Measurements from ENCODE around the gene FRK. TPM values are rescaled to one million over a fixed set of nuclear protein-coding genes. Genes with fewer than 3 reads are reported as not detected.
A peak's percentile ranks its signal among the peaks of the same experiment; 100 is the strongest.

The FRK gene
- total and polyA plus RNA-seq, 2 donors from 2014 or later: 5.9 to 25.0 TPM

DNA sequence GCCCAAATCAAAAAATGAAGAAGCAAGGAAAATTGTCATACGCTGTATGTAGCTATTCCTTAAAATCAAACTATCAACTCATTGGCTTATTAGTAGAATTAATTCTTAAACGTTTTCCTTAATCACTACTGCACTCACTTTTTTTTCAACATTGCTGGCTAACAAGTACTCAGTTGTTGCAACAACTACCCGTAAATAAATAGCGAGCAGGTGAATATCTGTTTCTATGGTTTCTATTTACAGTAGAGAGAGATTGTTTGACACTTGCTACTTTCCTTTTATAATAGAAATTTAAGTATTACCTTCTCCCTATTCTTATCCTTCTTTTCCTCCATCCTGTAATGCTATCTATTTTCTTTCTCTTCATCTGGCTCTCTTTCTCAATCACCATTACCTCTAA is 25.1 kb downstream of the FRK start:
- FAIRE-seq: no peak
- H3K27me3 ChIP-seq (ENCODE audit: control insufficient read depth, insufficient read depth, low read length): no peaks in the 10 kb centered on the region
- no peak for DNase-seq
- TF ChIP-seq, protein P1, sequence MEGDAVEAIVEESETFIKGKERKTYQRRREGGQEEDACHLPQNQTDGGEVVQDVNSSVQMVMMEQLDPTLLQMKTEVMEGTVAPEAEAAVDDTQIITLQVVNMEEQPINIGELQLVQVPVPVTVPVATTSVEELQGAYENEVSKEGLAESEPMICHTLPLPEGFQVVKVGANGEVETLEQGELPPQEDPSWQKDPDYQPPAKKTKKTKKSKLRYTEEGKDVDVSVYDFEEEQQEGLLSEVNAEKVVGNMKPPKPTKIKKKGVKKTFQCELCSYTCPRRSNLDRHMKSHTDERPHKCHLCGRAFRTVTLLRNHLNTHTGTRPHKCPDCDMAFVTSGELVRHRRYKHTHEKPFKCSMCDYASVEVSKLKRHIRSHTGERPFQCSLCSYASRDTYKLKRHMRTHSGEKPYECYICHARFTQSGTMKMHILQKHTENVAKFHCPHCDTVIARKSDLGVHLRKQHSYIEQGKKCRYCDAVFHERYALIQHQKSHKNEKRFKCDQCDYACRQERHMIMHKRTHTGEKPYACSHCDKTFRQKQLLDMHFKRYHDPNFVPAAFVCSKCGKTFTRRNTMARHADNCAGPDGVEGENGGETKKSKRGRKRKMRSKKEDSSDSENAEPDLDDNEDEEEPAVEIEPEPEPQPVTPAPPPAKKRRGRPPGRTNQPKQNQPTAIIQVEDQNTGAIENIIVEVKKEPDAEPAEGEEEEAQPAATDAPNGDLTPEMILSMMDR (IDR thresholded peaks at IDR 0.05; ENCODE audit: borderline replicate concordance, extremely low read depth, insufficient read depth): no peak
- no peak overlapping the region for H3K27ac ChIP-seq (ENCODE audit: low read depth in 2 of 2, low read length in 2 of 2)
- H3K4me3 ChIP-seq (ENCODE audit: low read length in 3 of 3): no peak overlapping the region
- H3K4me1 ChIP-seq (ENCODE audit: control insufficient read depth in 2 of 3, insufficient read depth in 2 of 3, low read depth in 1 of 3, low read length in 3 of 3): peaks cover 0 to 6% (median 0%) of the 10 kb centered on the region in 3 donors
- H3K9ac ChIP-seq (ENCODE audit: low read length in 3 of 3): no peak overlapping the region
- intact Hi-C loops (cut with DNase I): no loop called here
- no peaks in the 10 kb centered on the region for H3K36me3 ChIP-seq (ENCODE audit: control insufficient read depth in 2 of 3, insufficient read depth in 3 of 3, low read length in 3 of 3)
- H3K9me3 ChIP-seq (ENCODE audit: control insufficient read depth in 2 of 3, insufficient read depth in 1 of 3, low read length in 3 of 3): no peaks in the 10 kb centered on the region

DNA sequence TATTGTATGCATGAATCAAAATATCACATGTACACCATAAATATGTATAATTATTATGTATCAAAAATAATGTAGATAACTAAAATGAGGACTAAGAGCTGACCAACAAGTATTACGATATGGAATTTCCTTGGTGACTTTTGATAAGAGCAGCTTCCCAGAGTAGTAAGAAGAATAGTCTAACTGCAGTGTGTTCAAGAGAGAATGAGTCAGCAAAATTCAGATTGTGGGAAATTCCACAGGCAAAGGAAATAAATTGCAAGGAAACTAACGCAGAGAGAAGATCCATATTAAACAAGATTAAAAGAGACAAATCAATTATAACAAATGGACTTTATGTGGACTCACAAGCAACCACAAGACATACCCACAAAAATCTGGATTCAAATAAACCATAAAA is 26.4 kb downstream of the FRK start:
- Histone ChIP-seq H3K36me3 (ENCODE audit: control insufficient read depth in 2 of 3, insufficient read depth in 3 of 3, low read length in 3 of 3) (no peaks in the 10 kb centered on the region), H3K4me3 (ENCODE audit: low read length in 3 of 3) (no peak overlapping the region), H3K4me1 (ENCODE audit: control insufficient read depth in 2 of 3, insufficient read depth in 2 of 3, low read depth in 1 of 3, low read length in 3 of 3) (peaks cover 0 to 6% (median 0%) of the 10 kb centered on the region in 3 donors), H3K27ac (ENCODE audit: low read depth in 2 of 2, low read length in 2 of 2) (no peak overlapping the region), H3K27me3 (ENCODE audit: control insufficient read depth, insufficient read depth, low read length) (no peaks in the 10 kb centered on the region), H3K9me3 (ENCODE audit: control insufficient read depth in 2 of 3, insufficient read depth in 1 of 3, low read length in 3 of 3) (no peaks in the 10 kb centered on the region), H3K9ac (ENCODE audit: low read length in 3 of 3) (no peak overlapping the region)
- FAIRE-seq (peak; percentile 13), DNase-seq (no peak)
- intact Hi-C loops (cut with DNase I): no loop called here
- TF ChIP-seq, protein P1 (IDR thresholded peaks at IDR 0.05; ENCODE audit: borderline replicate concordance, extremely low read depth, insufficient read depth): no peak

DNA sequence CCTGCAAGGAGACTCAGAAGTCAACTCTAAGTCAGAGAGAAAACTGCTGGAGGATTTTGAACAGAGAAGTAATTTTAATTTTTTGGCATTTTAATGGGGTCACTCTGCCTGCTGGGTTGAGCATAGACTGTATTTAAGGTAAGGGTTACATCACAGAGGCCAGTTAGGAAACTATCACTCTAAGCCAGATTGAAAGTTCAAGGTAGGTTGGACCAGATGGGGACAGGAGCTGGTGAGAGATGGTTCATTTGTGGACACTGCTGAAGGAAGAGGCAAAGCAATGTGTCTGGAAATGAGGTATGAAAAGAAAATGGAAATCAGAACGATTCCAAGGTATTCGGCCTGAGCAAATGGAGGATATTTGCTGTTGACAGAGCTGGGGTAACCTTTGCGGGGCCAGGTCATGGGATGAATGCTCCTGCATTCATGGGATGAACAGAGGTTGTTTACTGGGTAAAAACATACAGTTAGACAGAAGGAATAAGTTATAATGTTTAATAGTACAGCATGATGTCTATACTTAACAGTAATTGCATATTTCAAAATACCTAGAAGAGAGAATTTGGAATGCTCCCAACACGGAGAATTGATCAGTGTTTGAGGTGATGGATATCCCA is 26.9 kb downstream of the FRK start:
- Histone ChIP-seq H3K27me3 (ENCODE audit: control insufficient read depth, insufficient read depth, low read length) (no peaks in the 10 kb centered on the region), H3K36me3 (ENCODE audit: control insufficient read depth in 2 of 3, insufficient read depth in 3 of 3, low read length in 3 of 3) (no peaks in the 10 kb centered on the region), H3K4me1 (ENCODE audit: control insufficient read depth in 2 of 3, insufficient read depth in 2 of 3, low read depth in 1 of 3, low read length in 3 of 3) (peaks cover 0 to 6% (median 0%) of the 10 kb centered on the region in 3 donors), H3K9me3 (ENCODE audit: control insufficient read depth in 2 of 3, insufficient read depth in 1 of 3, low read length in 3 of 3) (no peaks in the 10 kb centered on the region), H3K9ac (ENCODE audit: low read length in 3 of 3) (no peak overlapping the region), H3K4me3 (ENCODE audit: low read length in 3 of 3) (no peak overlapping the region), H3K27ac (ENCODE audit: low read depth in 2 of 2, low read length in 2 of 2) (no peak overlapping the region)
- no peak for DNase-seq
- no peak for FAIRE-seq
- TF ChIP-seq, protein P1 (IDR thresholded peaks at IDR 0.05; ENCODE audit: borderline replicate concordance, extremely low read depth, insufficient read depth): no peak
- intact Hi-C loops (cut with DNase I): no loop called here

DNA sequence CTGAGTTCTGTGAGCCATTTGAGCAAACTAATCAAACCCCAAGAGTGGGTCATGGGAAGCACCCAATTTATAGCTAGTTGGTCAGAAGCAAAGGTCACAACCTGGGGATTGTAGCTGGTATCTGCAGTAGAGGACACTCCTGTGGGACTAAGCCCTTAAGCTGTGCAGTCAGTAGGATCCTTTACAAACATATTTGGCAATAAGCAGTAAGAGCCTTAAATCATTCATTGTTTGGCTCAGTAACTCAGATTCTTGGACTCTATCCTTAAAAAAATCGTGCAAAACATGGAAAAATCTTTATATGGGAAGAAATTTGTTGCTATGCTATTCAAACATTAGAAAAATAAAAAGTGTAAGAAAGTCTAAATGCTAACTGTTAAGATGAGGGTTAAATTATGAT is 29.9 kb downstream of the FRK start:
- DNase-seq (peak in 1 of 5 donors; percentile 13), FAIRE-seq (no peak)
- intact Hi-C loops (cut with DNase I): no loop called here
- TF ChIP-seq, protein P1 (IDR thresholded peaks at IDR 0.05; ENCODE audit: borderline replicate concordance, extremely low read depth, insufficient read depth): no peak
- Histone ChIP-seq H3K27me3 (ENCODE audit: control insufficient read depth, insufficient read depth, low read length) (no peaks in the 10 kb centered on the region), H3K4me1 (ENCODE audit: control insufficient read depth in 2 of 3, insufficient read depth in 2 of 3, low read depth in 1 of 3, low read length in 3 of 3) (peaks cover 0 to 6% (median 0%) of the 10 kb centered on the region in 3 donors), H3K4me3 (ENCODE audit: low read length in 3 of 3) (no peak overlapping the region), H3K9ac (ENCODE audit: low read length in 3 of 3) (no peak overlapping the region), H3K27ac (ENCODE audit: low read depth in 2 of 2, low read length in 2 of 2) (no peak overlapping the region), H3K9me3 (ENCODE audit: control insufficient read depth in 2 of 3, insufficient read depth in 1 of 3, low read length in 3 of 3) (no peaks in the 10 kb centered on the region), H3K36me3 (ENCODE audit: control insufficient read depth in 2 of 3, insufficient read depth in 3 of 3, low read length in 3 of 3) (no peaks in the 10 kb centered on the region)

Measured in kidney (tissue), 14 donors.